ENCODE results near the gene SOX14.

SOX14 gene

DNA sequence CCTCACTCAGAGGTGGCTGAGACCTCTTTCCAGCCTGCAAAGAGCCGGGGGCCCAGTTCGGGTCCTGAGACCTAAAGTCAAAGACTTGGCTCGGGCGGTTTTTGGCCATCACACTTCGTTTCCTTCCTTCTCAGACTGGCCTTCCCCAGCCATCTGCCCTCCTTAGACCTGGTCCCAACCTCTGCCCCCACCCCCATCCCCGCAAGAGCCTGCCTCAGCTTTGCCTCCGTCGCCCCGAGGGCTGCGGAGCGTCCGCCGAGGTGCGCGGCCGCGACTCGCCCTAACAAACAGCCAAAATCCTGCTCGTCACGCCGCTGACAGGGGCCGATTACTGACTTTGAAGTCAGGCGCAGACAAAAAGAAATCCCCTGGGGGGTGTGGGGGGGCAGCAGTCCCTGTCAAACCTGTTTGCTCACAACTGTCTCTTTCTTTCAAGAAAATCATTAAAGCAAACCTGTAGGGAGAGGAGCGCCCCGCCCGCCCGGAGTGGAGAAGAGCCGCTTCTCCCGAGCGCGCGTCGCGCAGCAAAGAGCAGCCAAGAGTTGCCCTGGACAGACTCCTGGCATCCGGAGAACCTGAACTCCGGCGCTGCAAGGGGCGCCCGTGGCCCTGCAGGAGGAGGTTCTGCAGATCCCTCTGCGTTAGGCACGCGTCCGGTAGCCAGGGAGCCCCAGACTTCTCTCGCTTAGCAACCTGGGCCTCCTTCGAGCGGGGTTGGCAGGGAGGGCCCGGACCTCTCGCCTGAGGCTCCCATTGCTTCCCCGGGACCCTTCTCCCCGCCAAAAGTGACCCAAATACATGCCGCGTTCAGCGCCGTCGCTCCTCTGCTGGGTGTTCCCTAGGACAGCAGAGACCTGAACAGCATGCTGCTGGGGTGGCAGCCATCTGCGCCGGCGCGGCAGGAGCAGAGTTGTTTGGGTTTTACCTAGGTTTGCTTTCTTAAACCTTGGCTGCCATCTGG is 4.5 kb downstream of the SOX14 start:
- no peak for TF ChIP-seq CTCF (IDR thresholded peaks at IDR 0.05; ENCODE audit: low read length, missing control alignments)
- peak overlapping the region; percentile 37 for H3K4me3 ChIP-seq (replicated peaks; ENCODE audit: low read depth, low read length)
- no peak for DNase-seq (ENCODE audit: low read depth)

DNA sequence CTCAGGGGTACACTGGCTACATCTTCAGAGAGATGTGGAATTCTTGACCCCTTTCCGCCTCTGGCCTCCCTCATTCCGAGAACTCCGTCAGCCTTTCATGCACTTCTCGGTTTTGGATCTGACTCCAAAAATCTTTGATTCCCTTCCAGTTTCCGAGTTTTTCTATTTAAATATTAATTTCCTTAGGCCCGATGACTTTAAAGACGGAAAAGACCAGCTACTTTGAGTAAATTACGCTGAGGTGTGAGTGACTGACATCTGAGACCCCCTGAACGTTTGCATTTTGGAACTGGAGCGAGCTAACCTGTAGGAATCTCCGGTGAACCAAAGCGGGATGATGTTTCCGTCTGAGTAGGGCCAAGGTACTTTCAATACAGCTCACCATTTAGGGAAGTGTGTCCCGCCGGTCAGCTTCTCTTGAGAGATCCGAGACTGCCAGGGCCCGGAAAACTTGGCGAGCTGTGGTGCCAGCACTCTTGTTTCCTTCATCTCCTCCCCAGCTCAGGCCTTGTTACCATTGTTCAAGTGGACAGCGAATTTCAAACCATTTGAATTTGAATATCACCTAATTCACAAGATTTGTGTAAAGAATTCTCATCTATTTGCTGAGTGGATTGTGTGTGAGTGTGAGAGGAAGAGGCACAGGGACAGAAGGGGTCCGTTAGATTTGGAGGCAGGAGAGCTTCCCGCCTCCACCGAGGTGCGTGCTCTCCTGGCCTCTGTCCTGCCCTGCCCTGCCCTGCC is 5.4 kb downstream of the SOX14 start:
- no peak overlapping the region for H3K4me3 ChIP-seq (replicated peaks; ENCODE audit: low read depth, low read length)
- no peak for TF ChIP-seq CTCF (IDR thresholded peaks at IDR 0.05; ENCODE audit: low read length, missing control alignments)
- DNase-seq (ENCODE audit: low read depth) = no peak

GRCh38 chr3:137770066-137770834 is 6.1 kb downstream of the SOX14 start:
- no peak overlapping the region for H3K4me3 ChIP-seq (replicated peaks; ENCODE audit: low read depth, low read length)
- no peak for TF ChIP-seq CTCF (IDR thresholded peaks at IDR 0.05; ENCODE audit: low read length, missing control alignments)
- DNase-seq (ENCODE audit: low read depth) = no peak

- TF ChIP-seq CTCF (IDR thresholded peaks at IDR 0.05; ENCODE audit: low read length, missing control alignments) = no peak
- DNase-seq (ENCODE audit: low read depth) = no peak
- no peak overlapping the region for H3K4me3 ChIP-seq (replicated peaks; ENCODE audit: low read depth, low read length)
Measured at GRCh38 chr3:137770835-137771399, 6.8 kb downstream of the SOX14 start.

DNA sequence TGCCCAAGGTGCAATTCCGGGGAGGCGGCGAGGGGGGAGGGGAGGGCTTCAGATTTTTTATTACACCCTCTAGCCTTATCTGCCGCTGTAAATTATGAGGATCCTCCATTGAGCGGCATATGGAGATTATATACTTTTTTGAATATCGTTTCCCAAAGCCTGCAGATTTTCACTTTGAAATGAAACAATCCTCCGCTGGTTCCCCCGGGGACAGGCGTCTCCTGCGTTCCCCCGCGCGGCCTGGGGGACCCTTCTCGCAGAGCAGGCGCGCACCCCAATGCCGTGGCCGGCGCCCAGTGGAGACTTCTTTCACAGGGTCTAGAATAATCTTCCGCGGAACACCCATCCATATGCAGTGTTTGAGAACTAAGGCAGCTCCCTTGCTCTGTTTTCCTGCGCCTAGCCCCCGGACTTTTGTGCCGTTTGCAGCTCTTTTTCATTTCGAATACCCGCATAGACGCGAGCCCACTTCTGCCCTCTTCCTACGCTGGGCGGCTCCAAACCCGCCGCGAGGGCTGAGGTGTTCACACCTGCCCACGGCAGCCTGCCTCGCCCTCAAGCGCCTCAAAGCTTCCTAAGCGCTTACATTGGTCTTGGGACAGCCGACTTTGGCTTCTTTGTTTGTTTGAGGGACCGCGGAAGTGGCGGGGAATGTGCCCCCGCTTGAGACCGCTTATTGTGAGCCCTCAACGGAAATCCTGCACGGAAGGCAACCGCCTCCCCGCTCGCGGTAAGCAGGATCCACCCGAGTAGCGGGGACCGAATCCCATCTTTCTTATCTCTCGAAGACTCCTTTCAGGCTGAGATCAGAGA is 7.5 kb downstream of the SOX14 start:
- DNase-seq (ENCODE audit: low read depth) = no peak
- TF ChIP-seq CTCF (IDR thresholded peaks at IDR 0.05; ENCODE audit: low read length, missing control alignments) = no peak
- no peak overlapping the region for H3K4me3 ChIP-seq (replicated peaks; ENCODE audit: low read depth, low read length)

All from fibroblast of pulmonary artery (primary cell).